Memory B cell (primary cell): ENCODE data around the gene SDHC.
"Not testable (repeated sequence)": the region's sequence is repeated elsewhere in the genome, so short reads cannot be mapped to it uniquely, and the experiment has no call there.

Experiments
- ATAC-seq: fragments of 150-1000 bp; cut with Tn5 transposase; 2 replicates; pipeline ENCODE4 v1.10.0; 2021; ENCODE audit warnings: low read depth, mild to moderate bottlenecking, moderate library complexity
- DNase-seq, 2 donors: peaks; one replicate each; pipeline ENCODE4 v3.0.0; 2022; ENCODE audit warnings: low spot score in 2 of 2
- H3K27ac Mint-ChIP-seq: one replicate; pipeline ENCODE4 v1.8.0; 2022; ENCODE audit warnings: mild to moderate bottlenecking, moderate library complexity, mixed read lengths
- H3K27me3 Mint-ChIP-seq: one replicate; pipeline ENCODE4 v1.8.0; 2022; ENCODE audit warnings: mixed read lengths
- H3K36me3 Mint-ChIP-seq: one replicate; pipeline ENCODE4 v1.8.0; 2022; ENCODE audit warnings: mild to moderate bottlenecking, mixed read lengths
- H3K4me1 Mint-ChIP-seq: one replicate; pipeline ENCODE4 v1.8.0; 2022; ENCODE audit warnings: mixed read lengths
- H3K4me3 Mint-ChIP-seq: one replicate; pipeline ENCODE4 v1.8.0; 2022; ENCODE audit warnings: mild to moderate bottlenecking, moderate library complexity, mixed read lengths
- H3K9me3 Mint-ChIP-seq: one replicate; pipeline ENCODE4 v1.8.0; 2022; ENCODE audit warnings: mixed read lengths

SDHC gene

GRCh38 chr1:161406551-161406950 is 92.4 kb downstream of the SDHC start:
- H3K9me3 Mint-ChIP-seq, DNase-seq, H3K27ac Mint-ChIP-seq, H3K36me3 Mint-ChIP-seq, H3K27me3 Mint-ChIP-seq, H3K4me3 Mint-ChIP-seq, ATAC-seq: not testable (repeated sequence)
- peaks cover 22% of the 10 kb centered on the region for H3K4me1 Mint-ChIP-seq

- no peak for DNase-seq
- no peak overlapping the region for H3K27ac Mint-ChIP-seq
- peaks cover 22% of the 10 kb centered on the region for H3K4me1 Mint-ChIP-seq
- no peak overlapping the region for H3K4me3 Mint-ChIP-seq
- H3K27me3 Mint-ChIP-seq = no peaks in the 10 kb centered on the region
- ATAC-seq = no peak
- peaks cover 9% of the 10 kb centered on the region for H3K36me3 Mint-ChIP-seq
- peaks cover 1% of the 10 kb centered on the region for H3K9me3 Mint-ChIP-seq
Measured at GRCh38 chr1:161407451-161407985, 93.3 kb downstream of the SDHC start.

DNA sequence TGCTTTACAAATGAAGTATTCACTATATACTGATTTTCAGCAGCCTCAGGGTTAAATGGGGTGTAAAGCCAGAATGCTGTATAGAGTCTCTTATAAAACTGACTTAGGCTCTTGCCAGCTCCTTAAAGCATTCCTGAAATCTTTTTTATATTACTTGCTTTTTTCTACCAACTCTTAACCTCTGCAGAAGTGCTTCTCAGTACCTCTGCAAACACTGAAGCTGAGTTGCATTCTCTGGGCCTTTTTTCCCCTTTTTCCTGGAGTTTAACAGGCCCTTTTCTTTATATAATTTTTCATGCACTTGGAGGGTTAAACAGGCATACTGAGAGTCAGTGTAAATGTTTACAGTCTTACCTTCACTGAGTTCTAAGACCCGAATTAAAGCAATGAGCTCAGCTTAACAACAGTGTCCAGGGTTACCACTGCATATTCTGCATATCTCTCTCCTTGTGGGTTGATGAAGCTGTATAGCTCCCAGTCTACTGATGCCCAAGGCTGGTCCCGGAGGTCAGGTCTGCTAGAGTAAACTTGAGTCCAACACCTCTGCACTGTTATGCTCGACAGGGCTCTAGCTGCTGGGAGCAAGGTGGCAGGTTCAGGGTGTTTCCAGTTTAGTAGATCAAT is 94.4 kb downstream of the SDHC start:
- H3K4me3 Mint-ChIP-seq = no peak overlapping the region
- H3K27ac Mint-ChIP-seq = no peak overlapping the region
- peaks cover 19% of the 10 kb centered on the region for H3K4me1 Mint-ChIP-seq
- peaks cover 1% of the 10 kb centered on the region for H3K9me3 Mint-ChIP-seq
- H3K27me3 Mint-ChIP-seq = no peaks in the 10 kb centered on the region
- DNase-seq (no peak), ATAC-seq (no peak)
- peaks cover 9% of the 10 kb centered on the region for H3K36me3 Mint-ChIP-seq

- peak; percentile 68 for ATAC-seq
- H3K9me3 Mint-ChIP-seq = not testable (repeated sequence)
Measured at GRCh38 chr1:161409848-161410635, 95.9 kb downstream of the SDHC start.

DNA sequence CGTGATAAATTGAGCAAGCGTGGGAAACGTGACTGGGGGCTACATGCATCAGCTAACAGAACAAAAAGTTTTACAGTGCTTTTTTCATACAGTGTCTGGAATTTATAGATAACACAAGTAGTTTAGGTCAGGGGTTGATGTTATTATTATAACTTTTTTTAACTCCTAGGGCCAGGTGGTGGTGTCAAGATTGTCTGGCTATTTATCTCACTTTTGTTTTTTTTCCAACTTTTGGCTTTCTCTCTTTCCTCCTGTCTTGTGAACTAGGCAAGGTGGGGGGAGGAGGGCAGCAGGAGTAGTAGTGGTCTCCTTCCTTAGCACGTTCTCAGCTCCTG is 96.4 kb downstream of the SDHC start:
- H3K27me3 Mint-ChIP-seq, H3K4me3 Mint-ChIP-seq, ATAC-seq, H3K36me3 Mint-ChIP-seq, H3K9me3 Mint-ChIP-seq, H3K27ac Mint-ChIP-seq, DNase-seq: not testable (repeated sequence)
- peaks cover 16% of the 10 kb centered on the region for H3K4me1 Mint-ChIP-seq

More at GRCh38 chr1:161409848-161410635, 95.9 kb downstream of the SDHC start:
- Mint-ChIP-seq H3K27ac (peak overlapping the region; percentile 21), H3K4me3 (peak overlapping the region; percentile 57), H3K4me1 (peaks cover 19% of the 10 kb centered on the region)
- H3K36me3 Mint-ChIP-seq, H3K27me3 Mint-ChIP-seq, DNase-seq: not testable (repeated sequence)
